ENCODE measurements around the gene SLC22A13. TPM values are rescaled to one million over a fixed set of nuclear protein-coding genes. Genes with fewer than 3 reads are reported as not detected.

SLC22A13 gene
- total and polyA plus RNA-seq, 5 experiments from 2014 or later = 0.08 to 1.0 (median 1.0) TPM; not detected in 2

GRCh38 chr3:38268087-38268486 is 2.5 kb downstream of the SLC22A13 start:
- no peak for DNase-seq
- POLR2A ChIA-PET = no interaction called here
- H3K9me3 Mint-ChIP-seq = peaks cover 0 to 3% (median 0%) of the 10 kb centered on the region in 9 donors
- H3K4me3 Mint-ChIP-seq = peak overlapping the region in 1 of 10 donors; percentile 20
- no peak for ATAC-seq
- peaks cover 16 to 40% (median 25%) of the 10 kb centered on the region in 4 donors for H3K4me1 Mint-ChIP-seq
- H3K27ac Mint-ChIP-seq = no peak overlapping the region
- H3K27me3 Mint-ChIP-seq = no peaks in the 10 kb centered on the region
- peaks cover 0 to 7% (median 7%) of the 10 kb centered on the region in 3 donors for H3K36me3 Mint-ChIP-seq

GRCh38 chr3:38268522-38268921 is 2.9 kb downstream of the SLC22A13 start:
- H3K36me3 Mint-ChIP-seq = peaks cover 0 to 7% (median 7%) of the 10 kb centered on the region in 3 donors
- no peaks in the 10 kb centered on the region for H3K27me3 Mint-ChIP-seq
- H3K9me3 Mint-ChIP-seq = peaks cover 0 to 3% (median 0%) of the 10 kb centered on the region in 9 donors
- no peak for ATAC-seq
- H3K4me3 Mint-ChIP-seq = peak overlapping the region in 1 of 10 donors; percentile 20
- POLR2A ChIA-PET = no interaction called here
- peaks cover 13 to 40% (median 21%) of the 10 kb centered on the region in 4 donors for H3K4me1 Mint-ChIP-seq
- H3K27ac Mint-ChIP-seq = no peak overlapping the region
- no peak for DNase-seq

DNA sequence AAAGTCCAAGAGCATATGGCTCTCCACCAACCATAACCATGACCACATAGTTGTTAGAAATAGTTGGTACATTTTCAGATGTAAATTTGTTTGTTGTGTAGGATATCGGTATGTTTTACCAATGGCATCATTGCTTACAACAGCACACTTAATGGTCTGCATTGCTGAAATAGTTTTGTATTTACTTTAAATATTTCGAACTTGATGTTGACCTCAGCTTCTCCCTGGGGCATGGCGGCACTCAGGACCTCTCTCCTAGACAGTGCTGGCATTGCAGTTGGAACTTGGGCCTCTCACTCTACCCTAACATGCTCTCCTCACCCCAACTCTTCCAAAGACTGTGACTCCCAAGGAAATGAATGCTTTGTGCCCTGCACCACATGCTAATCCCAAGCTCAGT is 5.0 kb downstream of the SLC22A13 start:
- DNase-seq = no peak
- Mint-ChIP-seq H3K36me3 (peaks cover 0 to 11% (median 9%) of the 10 kb centered on the region in 3 donors), H3K27me3 (no peaks in the 10 kb centered on the region), H3K4me1 (peaks cover 5 to 32% (median 11%) of the 10 kb centered on the region in 4 donors), H3K27ac (no peak overlapping the region), H3K9me3 (peaks cover 0 to 3% (median 0%) of the 10 kb centered on the region in 9 donors), H3K4me3 (no peak overlapping the region)
- POLR2A ChIA-PET = no interaction called here
- no peak for ATAC-seq

DNA sequence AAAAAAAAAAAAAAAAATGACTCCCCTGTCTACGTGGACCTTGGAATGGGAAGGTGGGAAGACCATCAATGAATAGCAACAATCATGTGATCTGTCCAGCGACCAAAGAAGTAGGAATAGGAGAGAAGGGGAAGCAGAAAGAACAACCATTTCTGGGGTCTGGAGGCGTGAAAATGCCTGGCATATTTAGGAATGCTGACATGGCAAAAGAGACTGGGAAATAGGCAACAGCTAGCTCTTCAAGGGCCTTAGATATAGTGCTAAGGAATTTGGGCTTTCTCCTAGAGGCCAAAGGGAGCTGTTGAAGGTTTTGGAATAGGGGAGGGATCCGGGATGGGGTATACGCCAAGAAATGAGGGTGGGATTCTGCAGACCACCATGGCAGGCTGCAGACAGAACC is 5.9 kb downstream of the SLC22A13 start:
- H3K4me3 Mint-ChIP-seq = no peak overlapping the region
- H3K4me1 Mint-ChIP-seq = peaks cover 5 to 28% (median 11%) of the 10 kb centered on the region in 4 donors
- no peak overlapping the region for H3K27ac Mint-ChIP-seq
- peaks cover 0 to 11% (median 5%) of the 10 kb centered on the region in 3 donors for H3K36me3 Mint-ChIP-seq
- H3K9me3 Mint-ChIP-seq = peaks cover 0 to 3% (median 0%) of the 10 kb centered on the region in 9 donors
- no peaks in the 10 kb centered on the region for H3K27me3 Mint-ChIP-seq
- no peak for DNase-seq
- ATAC-seq = no peak
- POLR2A ChIA-PET = no interaction called here

DNA sequence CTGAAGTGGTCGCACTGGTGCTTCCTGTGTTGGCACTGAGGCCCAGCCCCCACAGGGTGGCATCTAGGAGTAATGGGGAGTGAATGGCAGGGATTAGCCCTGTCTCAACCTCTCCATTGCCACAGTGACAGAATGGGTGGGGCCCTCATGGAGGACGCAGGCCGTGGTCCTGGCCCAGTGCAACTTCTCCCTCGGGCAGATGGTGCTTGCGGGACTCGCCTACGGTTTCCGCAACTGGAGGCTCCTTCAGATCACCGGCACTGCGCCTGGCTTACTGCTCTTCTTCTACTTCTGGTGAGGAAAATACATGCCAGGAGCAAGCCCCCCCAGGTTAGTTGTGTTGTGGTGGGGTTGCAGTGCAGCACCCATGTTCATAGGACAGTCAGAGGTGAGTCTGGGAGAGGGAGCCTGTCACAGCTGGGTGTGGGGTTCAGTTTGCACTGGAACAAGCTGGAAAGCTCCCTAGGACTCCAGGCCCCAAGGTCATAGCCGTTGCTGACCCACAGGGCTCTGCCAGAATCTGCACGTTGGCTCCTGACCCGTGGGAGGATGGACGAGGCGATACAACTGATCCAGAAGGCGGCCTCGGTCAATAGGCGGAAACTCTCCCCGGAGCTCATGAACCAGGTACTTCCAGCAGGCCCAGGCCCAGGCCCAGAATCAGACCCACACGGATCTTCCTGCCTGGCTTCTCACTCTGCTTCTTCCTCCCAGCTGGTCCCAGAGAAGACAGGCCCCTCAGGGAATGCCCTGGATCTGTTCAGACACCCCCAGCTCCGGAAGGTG is 9.4 kb downstream of the SLC22A13 start:
- ATAC-seq = no peak
- Mint-ChIP-seq H3K4me1 (peaks cover 0 to 8% (median 2%) of the 10 kb centered on the region in 4 donors), H3K36me3 (peaks cover 0 to 11% (median 8%) of the 10 kb centered on the region in 3 donors), H3K4me3 (no peak overlapping the region), H3K27me3 (no peaks in the 10 kb centered on the region), H3K27ac (no peak overlapping the region), H3K9me3 (peaks cover 0 to 3% (median 0%) of the 10 kb centered on the region in 9 donors)
- POLR2A ChIA-PET = no interaction called here
- no peak for DNase-seq

DNA sequence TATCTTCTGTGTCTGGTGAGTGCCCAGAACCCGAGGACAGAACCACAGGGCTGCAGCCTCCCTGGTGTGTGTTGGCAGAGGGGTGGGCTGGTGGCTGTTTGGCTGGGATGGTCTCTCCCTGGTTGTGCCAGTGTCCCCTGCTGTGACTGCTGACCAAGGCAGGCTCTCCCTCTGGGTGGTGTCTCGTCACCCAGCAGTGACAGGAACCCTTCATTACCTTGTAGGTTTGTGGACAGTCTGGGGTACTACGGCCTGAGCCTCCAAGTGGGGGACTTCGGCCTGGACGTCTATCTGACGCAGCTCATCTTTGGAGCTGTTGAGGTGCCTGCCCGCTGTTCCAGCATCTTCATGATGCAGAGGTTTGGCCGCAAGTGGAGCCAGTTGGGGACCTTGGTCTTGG is 10.0 kb downstream of the SLC22A13 start:
- Mint-ChIP-seq H3K4me1 (peaks cover 0 to 8% (median 2%) of the 10 kb centered on the region in 4 donors), H3K4me3 (no peak overlapping the region), H3K27ac (peak overlapping the region in 1 of 10 donors; percentile 25), H3K27me3 (no peaks in the 10 kb centered on the region), H3K36me3 (peaks cover 0 to 7% (median 7%) of the 10 kb centered on the region in 3 donors), H3K9me3 (peaks cover 0 to 3% (median 0%) of the 10 kb centered on the region in 9 donors)
- POLR2A ChIA-PET = no interaction called here
- ATAC-seq (no peak), DNase-seq (no peak)

- no peak for DNase-seq
- Mint-ChIP-seq H3K27me3 (no peaks in the 10 kb centered on the region), H3K27ac (peak overlapping the region in 2 of 10 donors; percentile 78 to 91), H3K36me3 (peaks cover 0 to 5% (median 4%) of the 10 kb centered on the region in 3 donors), H3K9me3 (no peaks in the 10 kb centered on the region), H3K4me3 (no peak overlapping the region), H3K4me1 (peaks cover 0 to 8% (median 2%) of the 10 kb centered on the region in 4 donors)
- ATAC-seq = no peak
- POLR2A ChIA-PET = no interaction called here
Measured at GRCh38 chr3:38276081-38276916, 10.7 kb downstream of the SLC22A13 start.

- Mint-ChIP-seq H3K27me3 (no peaks in the 10 kb centered on the region), H3K27ac (no peak overlapping the region), H3K4me1 (peaks cover 0 to 8% (median 2%) of the 10 kb centered on the region in 4 donors), H3K9me3 (no peaks in the 10 kb centered on the region), H3K36me3 (peaks cover 0 to 5% (median 4%) of the 10 kb centered on the region in 3 donors), H3K4me3 (no peak overlapping the region)
- no peak for DNase-seq
- no peak for ATAC-seq
- POLR2A ChIA-PET = no interaction called here
Measured at GRCh38 chr3:38276917-38277630, 11.5 kb downstream of the SLC22A13 start.

- H3K4me1 Mint-ChIP-seq = peaks cover 0 to 4% (median 0%) of the 10 kb centered on the region in 4 donors
- peak overlapping the region in 1 of 10 donors; percentile 21 for H3K27ac Mint-ChIP-seq
Measured at GRCh38 chr3:38278841-38279240, 13.2 kb downstream of the SLC22A13 start.

GRCh38 chr3:38281895-38282686 is 16.5 kb downstream of the SLC22A13 start, which contains the start of gene SLC22A14:
Gene SLC22A14 (plus strand): TSS chr3:38282294. CDS start chr3:38306027, 23,733 bp downstream.
- H3K4me3 Mint-ChIP-seq = no peak within 1 kb of the TSS
- DNase-seq = no peak
- no peaks in the 10 kb centered on the region for H3K27me3 Mint-ChIP-seq
- peaks cover 0 to 3% (median 0%) of the 10 kb centered on the region in 3 donors for H3K36me3 Mint-ChIP-seq
- H3K9me3 Mint-ChIP-seq = no peaks in the 10 kb centered on the region
- no peak for ATAC-seq
- H3K27ac Mint-ChIP-seq = peak within 1 kb of the TSS in 1 of 10 donors; percentile 12
- POLR2A ChIA-PET = no interaction called here
- peaks cover 0 to 2% (median 0%) of the 10 kb centered on the region in 4 donors for H3K4me1 Mint-ChIP-seq

More at GRCh38 chr3:38278841-38279240, 13.2 kb downstream of the SLC22A13 start:
- Mint-ChIP-seq H3K9me3 (no peaks in the 10 kb centered on the region), H3K36me3 (peaks cover 0 to 5% (median 4%) of the 10 kb centered on the region in 3 donors), H3K27me3 (no peaks in the 10 kb centered on the region), H3K4me3 (no peak overlapping the region)
- POLR2A ChIA-PET = no interaction called here
- ATAC-seq (no peak), DNase-seq (no peak)

DNA sequence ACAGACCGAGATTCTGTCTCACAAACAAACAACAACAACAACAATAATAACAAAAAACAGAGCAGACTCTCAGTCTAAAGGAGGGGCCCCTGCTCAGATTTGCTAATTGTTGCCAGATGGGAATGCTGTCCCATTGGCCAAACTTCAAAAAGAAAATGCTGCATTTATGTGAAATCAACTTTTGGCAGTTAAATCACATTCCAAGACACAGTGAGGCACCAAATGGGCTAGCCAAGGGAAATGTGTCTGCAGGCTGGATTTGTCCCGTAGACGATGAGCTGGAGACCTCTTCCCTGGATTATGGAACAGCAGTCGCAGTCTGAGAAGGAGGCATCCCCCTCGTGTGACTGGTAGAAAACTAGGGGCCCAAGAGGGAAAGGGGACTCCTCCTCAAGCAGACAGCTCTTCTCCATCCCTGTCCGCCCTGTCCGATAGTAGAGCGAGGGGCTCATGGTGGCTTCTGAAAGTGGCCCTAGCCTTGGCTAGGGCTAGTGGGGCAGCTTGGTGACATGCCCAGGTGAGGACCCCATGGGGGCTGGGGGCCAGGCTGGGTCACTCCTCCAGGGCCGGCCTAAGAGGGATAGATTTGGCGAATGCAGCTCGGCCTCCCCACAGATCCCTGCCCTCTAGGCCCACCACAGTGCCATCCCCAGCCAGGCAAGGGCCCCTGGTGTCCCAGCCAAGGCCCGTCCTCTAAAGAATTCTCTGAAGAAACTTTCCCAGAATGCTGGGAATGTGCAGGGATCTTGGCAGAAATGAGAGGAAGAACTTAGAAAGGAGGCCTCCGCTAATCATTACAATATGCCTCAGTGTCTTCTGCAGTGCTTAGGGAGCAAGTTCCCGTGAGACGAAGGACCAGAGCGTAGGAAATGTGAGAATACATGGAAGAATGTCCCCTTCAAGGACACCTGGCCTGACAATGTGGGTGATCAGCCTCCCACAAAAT is 18.5 kb downstream of the SLC22A13 start:
- H3K36me3 Mint-ChIP-seq = no peaks in the 10 kb centered on the region
- peaks cover 0 to under 1% (median 0%) of the 10 kb centered on the region in 4 donors for H3K4me1 Mint-ChIP-seq
- peaks cover 0 to under 1% (median 0%) of the 10 kb centered on the region in 5 donors for H3K27me3 Mint-ChIP-seq
- H3K4me3 Mint-ChIP-seq = no peak overlapping the region
- H3K9me3 Mint-ChIP-seq = no peaks in the 10 kb centered on the region
- H3K27ac Mint-ChIP-seq = peak overlapping the region in 1 of 10 donors; percentile 5
- ATAC-seq = no peak
- no peak for DNase-seq
- POLR2A ChIA-PET = no interaction called here

Measured in naive thymus-derived CD8-positive, alpha-beta T cell (primary cell).